K562 (cell line): ENCODE measurements around the gene RINT1. TPM values are rescaled to one million over a fixed set of nuclear protein-coding genes. Genes with fewer than 3 reads are reported as not detected.

ENCODE experiments used
- BHLHE40 ChIP-seq: IDR thresholded peaks from 2 replicates; pipeline ENCODE4 v1.6.1; 2011; ENCODE audit warnings: low read length, improper control_type of control experiment
- CREB5 ChIP-seq: fragments of 250-450 bp; sonication (Bioruptor Pico); IDR thresholded peaks from 2 replicates; pipeline ENCODE4 v1.5.0; 2020; ENCODE audit warnings: mild to moderate bottlenecking
- CREM ChIP-seq: IDR thresholded peaks from 2 replicates; pipeline ENCODE4 v1.6.1; 2014; ENCODE audit warnings: antibody characterized with exemption, low read depth
- HDAC8 ChIP-seq: fragments of 450-650 bp; IDR thresholded peaks from 2 replicates; pipeline ENCODE4 v1.6.1; 2016; ENCODE audit warnings: mild to moderate bottlenecking, missing genetic modification characterization, moderate library complexity, missing compliant biosample characterization
- MTA3 ChIP-seq: fragments of 450-650 bp; formaldehyde crosslinking; IDR thresholded peaks from 2 replicates; pipeline ENCODE4 v1.6.1; 2017; ENCODE audit warnings: mild to moderate bottlenecking, borderline replicate concordance
- POLR2A ChIP-seq: fragments of 450-650 bp; conservative IDR thresholded peaks from 2 replicates; pipeline ENCODE4 v1.6.1; 2016
- RREB1 ChIP-seq: fragments of 250-450 bp; sonication (Bioruptor Pico); IDR thresholded peaks from 2 replicates; pipeline ENCODE4 v1.4.0; 2020
- TAF7 ChIP-seq: fragments of 450-650 bp; IDR thresholded peaks from 2 replicates; pipeline ENCODE4 v1.6.1; 2016; ENCODE audit warnings: missing genetic modification characterization, missing compliant biosample characterization
- TFAP4 ChIP-seq: sonication (generic); formaldehyde crosslinking; IDR thresholded peaks from 2 replicates; pipeline ENCODE4 v1.8.0; 2022; ENCODE audit warnings: missing genetic modification reagents, mild to moderate bottlenecking, moderate library complexity, borderline replicate concordance
- UBTF ChIP-seq, 2 experiments: IDR thresholded peaks; 2 replicates each; pipeline ENCODE4 v1.6.1; 2012; ENCODE audit warnings: improper control_type of control experiment in 2 of 2, low read depth in 2 of 2, low read length in 2 of 2, borderline replicate concordance in 1 of 2
- ZBTB33 ChIP-seq: sonication (generic); formaldehyde crosslinking; IDR thresholded peaks from 2 replicates; pipeline ENCODE4 v1.8.1; 2023; ENCODE audit warnings: mild to moderate bottlenecking, missing genetic modification reagents
- polyA plus RNA-seq, 8 experiments: library from polyadenylated mRNA; depleted of rRNA in 4 of 8; stranded (reverse) in 5 of 8; unstranded in 3 of 8; fragments of >200 nt; fragmentation: Nextera tagmentation in 2 of 8; fragmentation: Illumina TruSeq in 1 of 8; extraction: Ambion mirVana in 2 of 8; extraction: Trizol in 1 of 8; gene quantifications; 2 replicates each; pipeline versions ENCODE4 v1.2.1 to v1.2.3, GENCODE V29; 2011 to 2014; ENCODE audit warnings: inconsistent platforms in 1 of 8, missing spikeins in 1 of 8
- total RNA-seq, 7 experiments: library from RNA; depleted of rRNA in 6 of 7; stranded (reverse); fragments of >200 nt in 6 of 7; fragmentation: Illumina TruSeq in 2 of 7; extraction: Trizol in 2 of 7; gene quantifications; 2 replicates each; pipeline versions ENCODE4 v1.2.1 to v1.2.3, GENCODE V29; 2011 to 2021; ENCODE audit warnings: low replicate concordance in 1 of 7

Gene RINT1
- total and polyA plus RNA-seq, 9 of the 15 experiments (the other 6 are each of a cell fraction or from before 2014, with no cell fraction given): 21.3 to 74.3 (median 27.4) TPM

GRCh38 chr7:105531792-105532671 lies at the start of gene RINT1 (continued):
- TF ChIP-seq ZBTB33 (peak; percentile 78), CREB5 (no peak), HDAC8 (no peak; the same call in 1 of the 2 replicates), POLR2A (peak; percentile 99), CREM (peak; percentile 85), UBTF (IDR thresholded peaks at IDR 0.05; ENCODE audit: borderline replicate concordance in 1 of 2, low read depth in 2 of 2, low read length in 2 of 2) (peak in 1 of 2 experiments; percentile 60; a peak in 3 of 4 replicates), TFAP4 (CRISPR knock-in tag) (peak; percentile 82; the same call in 1 of the 2 replicates), RREB1 (CRISPR knock-in tag) (0 out of 2 replicates have a peak, but pooled peaks have one; percentile 30), BHLHE40 (peak; percentile 94), MTA3 (peak; percentile 96), TAF7 (tag) (peak; percentile 92)
